GM12878 (cell line): ENCODE data around the gene ADIPOR1. TPM values are rescaled to one million over a fixed set of nuclear protein-coding genes. Genes with fewer than 3 reads are reported as not detected.

ENCODE experiments used
- ATAC-seq: fragments of 200-7000 bp; cut with Tn5 transposase; 3 replicates; pipeline ENCODE4 v1.9.1; 2020; ENCODE audit warnings: mild to moderate bottlenecking, moderate library complexity
- BruUV-seq: library from RNA; stranded (reverse); fragments of 400-500 nt; replicated peaks from 2 replicates; lab custom pipeline; 2021; lab: Mats Ljungman, UMichigan
- CTCF ChIA-PET: fragments of 300-600 bp; sonication (Branson Sonifier 250); formaldehyde crosslinking; extraction: SDS; loops from one replicate; lab custom pipeline; 2021; ENCODE audit warnings: inconsistent platforms; lab: Yijun Ruan, JAX
- POLR2A ChIA-PET: fragments of 350-600 bp; formaldehyde crosslinking; extraction: SDS; loops from one replicate; lab custom pipeline; 2021; ENCODE audit warnings: inconsistent platforms; lab: Charles Lee
- RAD21 ChIA-PET: fragments of 300-600 bp; sonication (Branson Sonifier 250); formaldehyde crosslinking; loops from one replicate; lab custom pipeline; 2023; ENCODE audit warnings: antibody characterized with exemption; ENCODE audit not compliant: unreplicated experiment; lab: Charles Lee
- SMC1A ChIA-PET: fragments of 300-600 bp; sonication (Branson Sonifier 250); formaldehyde crosslinking; loops from one replicate; lab custom pipeline; 2023; ENCODE audit not compliant: unreplicated experiment, uncharacterized antibody; lab: Charles Lee
- DNase-seq: peaks from one replicate; pipeline ENCODE4 v3.0.0-alpha.2; 2011; ENCODE audit warnings: low read depth, low spot score
- FAIRE-seq: peaks from 3 replicates; lab custom pipeline; 2011; peaks lifted over from hg19 to GRCh38; lab: Jason Lieb, UNC
- H2AFZ ChIP-seq: 2 replicates; pipeline ENCODE4 v1.6.0; 2011; ENCODE audit warnings: low read depth, low read length, control low read depth; ENCODE audit not compliant: control insufficient read depth
- H3K27ac ChIP-seq: 2 replicates; pipeline ENCODE4 v1.5.1; 2011; ENCODE audit warnings: control low read depth; ENCODE audit not compliant: control insufficient read depth, insufficient read depth
- H3K27me3 ChIP-seq, 2 experiments: replicated peaks in 1 of 2; 2 replicates each; pipeline versions ENCODE4 v1.6.0 to v1.6.1; 2011; ENCODE audit warnings: low read length in 1 of 2; ENCODE audit not compliant: control insufficient read depth in 2 of 2, insufficient read depth in 2 of 2
- H3K36me3 ChIP-seq, 2 experiments: 2 replicates each; pipeline ENCODE4 v1.5.1; 2011; ENCODE audit warnings: low read length in 1 of 2; ENCODE audit not compliant: control insufficient read depth in 2 of 2, insufficient read depth in 2 of 2
- H3K4me1 ChIP-seq: 2 replicates; pipeline ENCODE4 v1.6.1; 2011; ENCODE audit warnings: mild to moderate bottlenecking, low read length, moderate library complexity, mixed read lengths; ENCODE audit not compliant: control insufficient read depth, insufficient read depth
- H3K4me2 ChIP-seq: 2 replicates; pipeline ENCODE4 v1.6.0; 2011; ENCODE audit warnings: control low read depth; ENCODE audit not compliant: control insufficient read depth, insufficient read depth
- H3K4me3 ChIP-seq: fragments of 200-600 bp; sonication (generic); 2 replicates; pipeline ENCODE4 v1.5.1; 2016
- H3K79me2 ChIP-seq: 2 replicates; pipeline ENCODE4 v1.6.0; 2011; ENCODE audit warnings: low read length; ENCODE audit not compliant: control insufficient read depth, insufficient read depth
- H3K9ac ChIP-seq: 2 replicates; pipeline ENCODE4 v1.8.0; 2011; ENCODE audit warnings: low read length, control low read depth, mixed read lengths; ENCODE audit not compliant: control insufficient read depth, insufficient read depth
- H3K9me3 ChIP-seq: replicated peaks from 3 replicates; pipeline ENCODE4 v1.5.1; 2011; ENCODE audit warnings: mild to moderate bottlenecking, low read length; ENCODE audit not compliant: control insufficient read depth, insufficient read depth
- H4K20me1 ChIP-seq: 2 replicates; pipeline ENCODE4 v1.6.0; 2011; ENCODE audit not compliant: control insufficient read depth, insufficient read depth
- EZH2 ChIP-seq: IDR thresholded peaks from 2 replicates; pipeline ENCODE4 v1.6.1; 2012; ENCODE audit warnings: low read depth, mild to moderate bottlenecking, control low read depth, inconsistent platforms, low read length, borderline replicate concordance; ENCODE audit not compliant: control insufficient read depth
- NKRF ChIP-seq: fragments of 450-650 bp; conservative IDR thresholded peaks from 2 replicates; pipeline ENCODE4 v1.6.1; 2017; ENCODE audit warnings: mild to moderate bottlenecking, moderate library complexity
- STAT1 ChIP-seq: fragments of 450-650 bp; conservative IDR thresholded peaks from 2 replicates; pipeline ENCODE4 v1.6.1; 2014; ENCODE audit warnings: antibody characterized with exemption, mild to moderate bottlenecking
- WGBS: methylation state at CpG from one replicate; pipeline ENCODE4 v1.1.6; 2016; ENCODE audit warnings: low lambda C conversion rate; ENCODE audit not compliant: insufficient replicate concordance, insufficient coverage; ENCODE audit errors: missing lambda C conversion rate; 5-methylcytosine and 5-hydroxymethylcytosine counted together
- in situ Hi-C: fragments of 300-500 bp; cut with MboI; formaldehyde crosslinking; loops from 9 replicates; pipeline ENCODE4 v1.14.3; 2018; ENCODE audit warnings: mixed read lengths
- intact Hi-C: fragments of 100-400 bp; cut with micrococcal nuclease; formaldehyde crosslinking; loops from one replicate; pipeline ENCODE4 v1.14.2; 2022; ENCODE audit not compliant: unreplicated experiment
- polyA plus RNA-seq, 11 experiments: library from polyadenylated mRNA; depleted of rRNA in 4 of 11; unstranded in 6 of 11; stranded (reverse) in 5 of 11; fragments of >200 nt; fragmentation: Nextera tagmentation in 4 of 11; fragmentation: Illumina TruSeq in 1 of 11; extraction: Ambion mirVana in 4 of 11; extraction: Trizol in 1 of 11; gene quantifications; 1 replicate in 1 of 11; 2 replicates in 10 of 11; pipeline versions ENCODE4 v1.2.1 to v1.2.3, GENCODE V29; 2011 to 2016; ENCODE audit warnings: inconsistent platforms in 2 of 11, missing spikeins in 2 of 11, low read depth in 1 of 11
- total RNA-seq, 4 experiments: library from RNA; depleted of rRNA in 3 of 4; stranded (reverse); fragments of >200 nt in 3 of 4; fragmentation: Illumina TruSeq in 1 of 4; extraction: Trizol in 1 of 4; gene quantifications; 2 replicates each; pipeline versions ENCODE4 v1.2.1 to v1.2.3, GENCODE V29; 2013 to 2021

Gene ADIPOR1
- total and polyA plus RNA-seq, 10 of the 15 experiments (the other 5 are each of a cell fraction or from before 2014, with no cell fraction given), result 18.4 to 122 (median 65.6) TPM

GRCh38 chr1:202952099-202952498, 6.0 kb downstream of the ADIPOR1 start:
- DNase-seq (no peak), ATAC-seq (no peak), FAIRE-seq (no peak)
- intact Hi-C loops, result no loop called here
- no peaks in the 10 kb centered on the region for H3K9me3 ChIP-seq
- CTCF ChIA-PET, result interaction anchor here (0.9 to 2.4 kb wide), 5 partner anchors 16 to 130 kb away, joined by 3 to 9 read pairs (median 5); no protein-coding TSS in a partner anchor
- TF ChIP-seq EZH2, result no peak
- no peak for TF ChIP-seq STAT1
- TF ChIP-seq NKRF, result no peak
- TF ChIP-seq, all 136 proteins: peak for 0
- in situ Hi-C loops, result no loop called here
- H3K27me3 ChIP-seq, result no peaks in the 10 kb centered on the region
- H3K27ac ChIP-seq, result no peak overlapping the region
- ChIA-PET RAD21 (interaction anchor here (1.2 to 1.3 kb wide), 2 partner anchors 12 to 16 kb away, joined by 3 to 4 read pairs; no protein-coding TSS in a partner anchor), POLR2A (interaction anchor here (0.9 kb wide), 1 partner anchor 16 kb away, joined by 3 read pairs; no protein-coding TSS in a partner anchor), SMC1A (interaction anchor here (0.9 to 1.7 kb wide), 3 partner anchors 8 to 37 kb away, joined by 3 to 4 read pairs (median 4); no protein-coding TSS in a partner anchor)
- no peak overlapping the region for H3K9ac ChIP-seq
- H3K79me2 ChIP-seq, result peaks cover 45% of the 10 kb centered on the region
- H3K4me2 ChIP-seq, result peak overlapping the region; percentile 41
- BruUV-seq, result no TSS peak
- H3K36me3 ChIP-seq, result no peaks in the 10 kb centered on the region; a peak in 3 of 4 replicates
- peaks cover 7% of the 10 kb centered on the region; the same call in 1 of the 2 replicates for H3K4me1 ChIP-seq
- H4K20me1 ChIP-seq, result no peaks in the 10 kb centered on the region
- WGBS, result 95% methylated on average over 1 of the region's 1 CpG
- no peak overlapping the region for H2AFZ ChIP-seq
- no peak overlapping the region for H3K4me3 ChIP-seq
